ENCODE measurements around the gene GSC2. TPM values are rescaled to one million over a fixed set of nuclear protein-coding genes. Genes with fewer than 3 reads are reported as not detected.

Gene GSC2
- total and polyA plus RNA-seq, 9 of the 15 experiments (the other 6 are each of a cell fraction or from before 2014, with no cell fraction given), result not detected

- TF ChIP-seq CTCF (IDR thresholded peaks at IDR 0.05 in 2 of 3, conservative IDR thresholded peaks at IDR 0.05 in 1 of 3; ENCODE audit: insufficient read depth in 2 of 3, low read depth in 1 of 3, low read length in 3 of 3), result 0 out of 6 replicates have a peak, but pooled peaks of 1 of the 3 experiments have one; percentile 6
These were observed 11.7 kb downstream of the GSC2 start (continued) for GRCh38 chr22:19138217-19139000.

GRCh38 chr22:19137384-19138216 is 12.5 kb downstream of the GSC2 start:
- H3K9me1 ChIP-seq (ENCODE audit: control insufficient read depth, insufficient read depth, low read length), result peaks cover 13% of the 10 kb centered on the region
- H3K4me3 ChIP-seq, result no peak overlapping the region
- in situ Hi-C loops (cut with MboI) (no loop called here), intact Hi-C loops (cut with micrococcal nuclease) (loop anchor here (10.0 kb wide), 1 partner anchor 63 kb away; no protein-coding TSS in a partner anchor)
- H2AFZ ChIP-seq (ENCODE audit: low read depth, low read length), result no peak overlapping the region
- H3K79me2 ChIP-seq (ENCODE audit: control insufficient read depth, insufficient read depth, low read length), result no peaks in the 10 kb centered on the region
- H3K27me3 ChIP-seq (ENCODE audit: control insufficient read depth in 2 of 2, insufficient read depth in 2 of 2, low read length in 2 of 2), result no peaks in the 10 kb centered on the region
- CTCF ChIA-PET (ENCODE audit: low intra/inter-chr PET ratio), result no interaction called here
- BruUV-seq (replicated peaks), result no TSS peak
- WGBS (ENCODE audit: insufficient coverage, low coverage, missing lambda C conversion rate), result 85% methylated on average over 11 of the region's 11 CpGs
- no peak overlapping the region for H3K27ac ChIP-seq (ENCODE audit: extremely low read depth, low read depth, low read length)
- peaks cover 0 to 32% of the 10 kb centered on the region in 2 experiments; a peak in 1 of 5 replicates for H3K4me1 ChIP-seq (replicated peaks in 1 of 2; ENCODE audit: control insufficient read depth in 2 of 2, insufficient read depth in 2 of 2, low read length in 2 of 2)
- peak overlapping the region in 1 of 2 experiments; percentile 43; a peak in 2 of 4 replicates for H3K9ac ChIP-seq (ENCODE audit: insufficient read depth in 1 of 2, low read depth in 2 of 2, low read length in 2 of 2)
- POLR2A ChIA-PET, result interaction anchor here (1.0 to 1.1 kb wide), 2 partner anchors 12 to 22 kb away, joined by 3 to 4 read pairs; no protein-coding TSS in a partner anchor
- no peak for FAIRE-seq
- peaks cover 95% of the 10 kb centered on the region for H3K36me3 ChIP-seq (ENCODE audit: control insufficient read depth, insufficient read depth, low read length)
- ATAC-seq, result no peak
- H3K9me3 ChIP-seq (replicated peaks; ENCODE audit: control insufficient read depth, insufficient read depth, low read depth, low read length), result no peaks in the 10 kb centered on the region
- H3K4me2 ChIP-seq (ENCODE audit: insufficient read depth, low read length), result no peak overlapping the region
- H4K20me1 ChIP-seq (replicated peaks; ENCODE audit: control insufficient read depth, insufficient read depth, low read length), result peaks cover 7% of the 10 kb centered on the region; the same call in 1 of the 2 replicates
- no peak for DNase-seq (ENCODE audit: extremely low read depth in 1 of 4, low spot score in 3 of 4)
- TF ChIP-seq HMGN3 (IDR thresholded peaks at IDR 0.05; ENCODE audit: borderline replicate concordance, extremely low read depth, insufficient read length, low read depth, low read length), result peak; percentile 22
- no peak for TF ChIP-seq USF1 (CRISPR knock-in tag; IDR thresholded peaks at IDR 0.05)
- no peak for TF ChIP-seq TCF7 (IDR thresholded peaks at IDR 0.05; ENCODE audit: borderline replicate concordance)
- no peak for TF ChIP-seq PHF20 (IDR thresholded peaks at IDR 0.05; ENCODE audit: partially characterized antibody)
- TF ChIP-seq ZBTB5 (IDR thresholded peaks at IDR 0.05), result no peak
- TF ChIP-seq ZFP91 (CRISPR knock-in tag; IDR thresholded peaks at IDR 0.05), result peak; percentile 75; the same call in 1 of the 2 replicates
- no peak for TF ChIP-seq ZSCAN32 (CRISPR knock-in tag; IDR thresholded peaks at IDR 0.05)
- no peak for TF ChIP-seq ZFP30 (CRISPR knock-in tag; IDR thresholded peaks at IDR 0.05; ENCODE audit: borderline replicate concordance)
- TF ChIP-seq RBFOX2 (IDR thresholded peaks at IDR 0.05; ENCODE audit: low read depth, low read length), result peak; percentile 35; the same call in 1 of the 2 replicates

Data from K562 (cell line).